Right lobe of liver (tissue), 6 donors: ENCODE results near the gene LMTK2. TPM values are rescaled to one million over a fixed set of nuclear protein-coding genes. Genes with fewer than 3 reads are reported as not detected.
A peak's percentile ranks its signal among the peaks of the same experiment; 100 is the strongest.

ENCODE experiments used
- ATAC-seq, 4 donors: fragments of 200-7000 bp; cut with Tn5 transposase; one replicate each; pipeline ENCODE4 v1.9.1; 2020; ENCODE audit warnings: mild to moderate bottlenecking in 4 of 4, moderate library complexity in 4 of 4
- DNase-seq, 3 donors: peaks; one replicate each; pipeline ENCODE4 v3.0.0-alpha.2; 2020
- H3K27ac ChIP-seq, 3 donors: fragments of 200-600 bp; one replicate each; pipeline ENCODE4 v1.8.0; 2022
- H3K27me3 ChIP-seq, 2 donors: fragments of 200-600 bp; one replicate each; pipeline ENCODE4 v1.8.0; 2022
- H3K36me3 ChIP-seq, 4 donors: fragments of 200-600 bp; sonication (generic) in 1 of 4; one replicate each; pipeline versions ENCODE4 v1.5.1 to v1.8.0; 2017 to 2022; ENCODE audit warnings: control low read depth in 1 of 4
- H3K4me1 ChIP-seq, 4 donors: fragments of 200-600 bp; sonication (generic) in 1 of 4; one replicate each; pipeline versions ENCODE4 v1.5.1 to v1.8.0; 2017 to 2022; ENCODE audit warnings: control low read depth in 1 of 4
- H3K4me3 ChIP-seq, 3 donors: fragments of 200-600 bp; one replicate each; pipeline ENCODE4 v1.8.0; 2022
- H3K9me3 ChIP-seq, 4 donors: fragments of 200-600 bp; sonication (generic) in 1 of 4; one replicate each; pipeline versions ENCODE4 v1.5.1 to v1.8.0; 2017 to 2022; ENCODE audit warnings: control low read depth in 1 of 4
- CTCF ChIP-seq, 4 donors: fragments of 200-600 bp in 3 of 4; fragments of 450-650 bp in 1 of 4; IDR thresholded peaks; one replicate each; pipeline versions ENCODE4 v1.5.1 to v1.8.0; 2016 to 2022; ENCODE audit warnings: antibody characterized with exemption in 4 of 4, mild to moderate bottlenecking in 2 of 4
- POLR2A ChIP-seq: fragments of 450-650 bp; IDR thresholded peaks from one replicate; pipeline ENCODE4 v1.6.1; 2017; ENCODE audit warnings: antibody characterized with exemption, mild to moderate bottlenecking
- WGBS: methylation state at CpG from one replicate; pipeline ENCODE4 v1.1.6; 2018; ENCODE audit warnings: low coverage, low lambda C conversion rate; ENCODE audit not compliant: insufficient coverage; ENCODE audit errors: missing lambda C conversion rate; 5-methylcytosine and 5-hydroxymethylcytosine counted together
- intact Hi-C, 2 donors: fragments of 100-400 bp; cut with DNase I; formaldehyde crosslinking; loops; one replicate each; pipeline versions ENCODE4 v1.11.2 to v1.14.1; 2022
- total RNA-seq, 6 experiments: library from RNA; depleted of rRNA in 2 of 6; stranded (reverse); fragments of >200 nt in 2 of 6; fragmentation: NEBNext Ultra II Directional in 3 of 6; extraction: Animal tissue kit (Norgen Biotek cat#: 25700) in 3 of 6; gene quantifications; one replicate each; pipeline versions ENCODE4 v1.1.0 to v1.2.4, GENCODE V29; 2016 to 2023
- donor health status: DM: no; HTN: yes; CAD: no.
- donor health status: DM: no; HTN: no; CAD: no.
- donor health status: DM: no; HTN: no; CAD: no.
- donor health status: DM: no; HTN: yes; CAD: no.
- donor health status: DM: no; HTN: yes; CAD: no.

Gene LMTK2
- total RNA-seq, 6 experiments from 2014 or later: 9.4 to 16.7 (median 13.9) TPM

- H3K4me1 ChIP-seq: no peaks in the 10 kb centered on the region
- DNase-seq: no peak
- no peaks in the 10 kb centered on the region for H3K9me3 ChIP-seq
- H3K36me3 ChIP-seq: no peaks in the 10 kb centered on the region
- no peak overlapping the region for H3K4me3 ChIP-seq
- intact Hi-C loops: no loop called here
- TF ChIP-seq POLR2A: no peak
- TF ChIP-seq CTCF (IDR thresholded peaks at IDR 0.05): no peak
- H3K27ac ChIP-seq: no peak overlapping the region
- 62% methylated on average over 10 of the region's 11 CpGs for WGBS
- no peak for ATAC-seq
- H3K27me3 ChIP-seq: no peaks in the 10 kb centered on the region
Observed at GRCh38 chr7:98078197-98078870, 28.3 kb upstream of the LMTK2 start.

DNA sequence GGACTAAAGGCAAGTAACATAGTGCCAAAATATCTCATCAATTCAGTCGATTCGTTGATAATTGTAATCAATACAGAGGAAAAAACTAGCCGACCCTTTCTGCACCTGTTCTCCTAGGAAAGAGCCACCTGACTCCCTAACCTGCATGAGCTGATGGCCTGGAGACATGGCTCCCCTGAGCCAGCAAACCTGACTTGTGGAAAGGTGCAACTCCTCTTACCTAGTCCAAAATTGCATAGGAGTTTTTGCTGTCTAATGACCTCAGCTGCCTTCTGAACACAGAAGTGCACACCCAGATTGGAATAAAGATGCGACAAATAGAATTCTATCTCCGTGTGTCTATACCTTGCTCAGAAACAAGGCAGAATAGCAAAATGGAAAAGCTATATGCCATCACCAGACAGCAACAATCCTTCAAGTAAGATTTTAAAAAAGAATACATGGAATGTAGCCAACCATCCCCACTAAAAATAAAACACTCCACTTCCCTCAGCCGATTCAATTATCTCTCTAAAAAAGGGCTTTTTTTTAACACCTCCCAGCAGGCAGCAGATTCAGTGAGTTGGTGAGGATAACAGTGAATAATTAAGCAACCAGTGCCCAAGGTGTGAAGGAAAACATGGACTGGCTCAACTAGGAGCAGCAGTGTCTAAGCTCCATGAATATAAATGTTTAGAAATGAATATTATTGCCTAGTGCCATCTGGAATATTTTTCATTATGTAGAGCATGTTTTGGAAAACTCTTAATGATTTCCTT lies 26.6 kb upstream of the LMTK2 start:
- intact Hi-C loops: no loop called here
- no peaks in the 10 kb centered on the region for H3K36me3 ChIP-seq
- H3K9me3 ChIP-seq: no peaks in the 10 kb centered on the region
- ATAC-seq (no peak), DNase-seq (peak in 1 of 3 donors; percentile 3)
- H3K27me3 ChIP-seq: no peaks in the 10 kb centered on the region
- TF ChIP-seq CTCF (IDR thresholded peaks at IDR 0.05): no peak
- no peak for TF ChIP-seq POLR2A
- no peak overlapping the region for H3K4me3 ChIP-seq
- no peaks in the 10 kb centered on the region for H3K4me1 ChIP-seq
- no peak overlapping the region for H3K27ac ChIP-seq
- WGBS: 52% methylated on average over 6 of the region's 6 CpGs

DNA sequence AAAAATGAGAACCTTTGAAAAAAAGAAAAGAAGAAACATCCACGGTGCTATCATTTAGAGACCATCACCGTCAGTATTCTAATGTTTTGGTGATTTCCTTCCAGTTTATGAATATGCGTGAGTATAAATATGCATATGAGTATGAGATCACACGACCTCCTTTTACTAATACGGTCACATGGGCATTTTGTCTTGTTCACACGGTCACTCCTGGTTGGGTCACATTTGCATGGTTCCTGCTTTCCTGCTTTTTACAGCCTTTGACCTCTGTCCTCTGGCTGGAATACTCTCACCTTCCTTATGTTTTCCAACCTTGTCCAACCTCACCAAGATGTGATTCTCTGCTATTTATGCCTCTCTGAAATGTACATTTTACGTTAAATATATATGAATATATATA lies 25.3 kb upstream of the LMTK2 start:
- intact Hi-C loops: no loop called here
- 55% methylated on average over 7 of the region's 7 CpGs for WGBS

GRCh38 chr7:98084631-98085030 lies 22.0 kb upstream of the LMTK2 start:
- ATAC-seq (no peak), DNase-seq (peak in 1 of 3 donors; percentile 2)
- Histone ChIP-seq H3K36me3 (no peaks in the 10 kb centered on the region), H3K27me3 (no peaks in the 10 kb centered on the region), H3K4me1 (no peaks in the 10 kb centered on the region), H3K4me3 (no peak overlapping the region), H3K9me3 (no peaks in the 10 kb centered on the region), H3K27ac (no peak overlapping the region)
- TF ChIP-seq CTCF (IDR thresholded peaks at IDR 0.05) (no peak), POLR2A (no peak)
- WGBS: 100% methylated on average over 3 of the region's 3 CpGs
- intact Hi-C loops: no loop called here

More for the DNA sequence above, 25.3 kb upstream of the LMTK2 start:
- Histone ChIP-seq H3K4me1 (no peaks in the 10 kb centered on the region), H3K4me3 (no peak overlapping the region), H3K27ac (no peak overlapping the region), H3K9me3 (no peaks in the 10 kb centered on the region), H3K27me3 (no peaks in the 10 kb centered on the region), H3K36me3 (no peaks in the 10 kb centered on the region)
- TF ChIP-seq CTCF (IDR thresholded peaks at IDR 0.05) (no peak), POLR2A (no peak)
- ATAC-seq (no peak), DNase-seq (no peak)
